HL-60 (cell line): ENCODE results near the gene OSBPL8.

ENCODE experiments used
- DNase-seq, 2 experiments: peaks; one replicate each; pipeline ENCODE4 v3.0.0-alpha.2; 2010 to 2020; ENCODE audit warnings: low read depth in 1 of 2, low spot score in 1 of 2
- H3K27ac ChIP-seq: fragments of 250-450 bp; sonication (Bioruptor Pico); replicated peaks from 2 replicates; pipeline ENCODE4 v1.5.1; 2020; ENCODE audit warnings: mild to moderate bottlenecking, moderate library complexity
- H3K27me3 ChIP-seq: fragments of 250-450 bp; sonication (Bioruptor Pico); 2 replicates; pipeline ENCODE4 v1.5.1; 2021; ENCODE audit warnings: mild to moderate bottlenecking, moderate library complexity; ENCODE audit not compliant: insufficient read depth, poor library complexity, severe bottlenecking
- H3K4me3 ChIP-seq: replicated peaks from 2 replicates; pipeline ENCODE4 v1.5.1; 2011; ENCODE audit warnings: mild to moderate bottlenecking, control low read depth, low read length; ENCODE audit not compliant: insufficient read depth
- CTCF ChIP-seq: IDR thresholded peaks from one replicate; pipeline ENCODE4 v1.5.1; 2011; ENCODE audit warnings: low read length, control low read depth, inconsistent platforms; ENCODE audit not compliant: insufficient read depth
- GABPA ChIP-seq: IDR thresholded peaks from 2 replicates; pipeline ENCODE4 v1.6.1; 2012; ENCODE audit warnings: low read depth
- POLR2AphosphoS5 ChIP-seq: IDR thresholded peaks from 2 replicates; pipeline ENCODE4 v1.6.1; 2012; ENCODE audit warnings: low read depth
- REST ChIP-seq: IDR thresholded peaks from 2 replicates; pipeline ENCODE4 v1.6.1; 2012; ENCODE audit warnings: low read depth; ENCODE audit not compliant: insufficient replicate concordance
- SPI1 ChIP-seq: IDR thresholded peaks from 2 replicates; pipeline ENCODE4 v1.6.1; 2012; ENCODE audit warnings: low read depth, mild to moderate bottlenecking, borderline replicate concordance

Gene OSBPL8

GRCh38 chr12:76455582-76456345 is 103.8 kb downstream of the OSBPL8 start:
- Histone ChIP-seq H3K27ac (no peak overlapping the region), H3K4me3 (no peak overlapping the region), H3K27me3 (no peaks in the 10 kb centered on the region)
- TF ChIP-seq CTCF (peak; percentile 32), SPI1 (no peak)
- DNase-seq = peak; percentile 16 to 28

GRCh38 chr12:76451528-76451927 is 108.0 kb downstream of the OSBPL8 start:
- no peak for DNase-seq
- Histone ChIP-seq H3K4me3 (no peak overlapping the region), H3K27ac (no peak overlapping the region), H3K27me3 (no peaks in the 10 kb centered on the region)
- TF ChIP-seq CTCF (no peak), GABPA (no peak), REST (no peak), SPI1 (no peak), POLR2AphosphoS5 (no peak)

GRCh38 chr12:76450690-76451089 is 108.9 kb downstream of the OSBPL8 start:
- H3K27ac ChIP-seq = no peak overlapping the region
- no peak for TF ChIP-seq CTCF
- no peak for TF ChIP-seq POLR2AphosphoS5
- no peak for TF ChIP-seq GABPA
- no peak for TF ChIP-seq SPI1
- TF ChIP-seq REST = no peak
- H3K4me3 ChIP-seq = no peak overlapping the region
- H3K27me3 ChIP-seq = no peaks in the 10 kb centered on the region
- DNase-seq = no peak

GRCh38 chr12:76449993-76450392 is 109.6 kb downstream of the OSBPL8 start:
- Histone ChIP-seq H3K27ac (no peak overlapping the region), H3K4me3 (no peak overlapping the region), H3K27me3 (no peaks in the 10 kb centered on the region)
- DNase-seq = no peak
- no peak for TF ChIP-seq SPI1
- TF ChIP-seq POLR2AphosphoS5 = no peak
- TF ChIP-seq CTCF = no peak
